Epidermal melanocyte (primary cell): Measurements from ENCODE around the gene KRT2.

ENCODE experiments used
- DNase-seq: peaks from one replicate; pipeline ENCODE4 v3.0.0; 2011; ENCODE audit warnings: low spot score; ENCODE audit not compliant: insufficient read length

The KRT2 gene

GRCh38 chr12:52617403-52617785, 34.6 kb downstream of the KRT2 start:
- no peak for DNase-seq

GRCh38 chr12:52616680-52617402, 35.2 kb downstream of the KRT2 start:
- no peak for DNase-seq

GRCh38 chr12:52615912-52616311, 36.1 kb downstream of the KRT2 start:
- no peak for DNase-seq

- no peak for DNase-seq
Observed at GRCh38 chr12:52615208-52615868, 36.7 kb downstream of the KRT2 start.

GRCh38 chr12:52614381-52615207, 37.4 kb downstream of the KRT2 start:
- DNase-seq, result no peak

GRCh38 chr12:52613384-52614030, 38.5 kb downstream of the KRT2 start:
- DNase-seq, result no peak

GRCh38 chr12:52612431-52613383, 39.3 kb downstream of the KRT2 start:
- no peak for DNase-seq

- no peak for DNase-seq
Observed at GRCh38 chr12:52611080-52611468, 40.9 kb downstream of the KRT2 start.

GRCh38 chr12:52608826-52609630, 43.0 kb downstream of the KRT2 start:
- no peak for DNase-seq

GRCh38 chr12:52608161-52608560, 43.9 kb downstream of the KRT2 start:
- DNase-seq, result no peak

- DNase-seq, result no peak
Observed at GRCh38 chr12:52607314-52607713, 44.7 kb downstream of the KRT2 start.

- DNase-seq, result no peak
Observed at GRCh38 chr12:52606581-52607218, 45.3 kb downstream of the KRT2 start.

GRCh38 chr12:52606096-52606495, 45.9 kb downstream of the KRT2 start:
- no peak for DNase-seq

GRCh38 chr12:52605542-52605941, 46.5 kb downstream of the KRT2 start:
- DNase-seq, result no peak

- no peak for DNase-seq
Observed at GRCh38 chr12:52604859-52605258, 47.2 kb downstream of the KRT2 start.

GRCh38 chr12:52603314-52603713, 48.7 kb downstream of the KRT2 start:
- DNase-seq, result no peak

GRCh38 chr12:52602552-52602951, 49.5 kb downstream of the KRT2 start:
- no peak for DNase-seq

GRCh38 chr12:52601671-52602070, 50.3 kb downstream of the KRT2 start:
- DNase-seq, result no peak

GRCh38 chr12:52600941-52601481, 51.0 kb downstream of the KRT2 start, which contains the start of gene KRT72:
Gene KRT72 (minus strand): TSS chr12:52601463. CDS start chr12:52601452, 11 bp downstream.
- no peak for DNase-seq
